ENCODE data around the gene BAAT.

Gene BAAT

GRCh38 chr9:101362450-101362849, 22.4 kb downstream of the BAAT start:
- H3K4me3 ChIP-seq (ENCODE audit: low read depth, low read length) = no peak overlapping the region
- no peak for DNase-seq (ENCODE audit: low read depth)
- TF ChIP-seq MYC (IDR thresholded peaks at IDR 0.05; ENCODE audit: low read depth, low read length) = no peak

DNA sequence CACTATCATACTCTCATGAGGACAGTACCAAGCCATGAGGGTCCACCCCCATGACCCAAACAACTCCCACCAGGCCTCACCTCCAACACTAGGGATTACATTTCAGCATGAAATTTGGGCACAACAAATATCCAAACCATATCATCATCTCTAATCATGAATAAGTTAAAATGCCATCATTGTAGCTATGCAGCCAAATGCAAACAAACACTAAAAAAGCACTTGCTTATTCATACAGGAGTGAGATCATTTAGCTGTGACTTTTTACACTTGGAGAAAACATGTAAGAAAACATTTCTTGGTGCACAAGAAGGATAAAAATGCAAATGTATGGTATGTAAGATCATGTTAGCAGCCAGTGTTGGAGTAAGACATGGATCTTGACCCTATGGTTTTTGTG, 24.2 kb downstream of the BAAT start:
- H3K4me3 ChIP-seq (ENCODE audit: low read depth, low read length) = no peak overlapping the region
- no peak for DNase-seq (ENCODE audit: low read depth)
- TF ChIP-seq, protein P1, sequence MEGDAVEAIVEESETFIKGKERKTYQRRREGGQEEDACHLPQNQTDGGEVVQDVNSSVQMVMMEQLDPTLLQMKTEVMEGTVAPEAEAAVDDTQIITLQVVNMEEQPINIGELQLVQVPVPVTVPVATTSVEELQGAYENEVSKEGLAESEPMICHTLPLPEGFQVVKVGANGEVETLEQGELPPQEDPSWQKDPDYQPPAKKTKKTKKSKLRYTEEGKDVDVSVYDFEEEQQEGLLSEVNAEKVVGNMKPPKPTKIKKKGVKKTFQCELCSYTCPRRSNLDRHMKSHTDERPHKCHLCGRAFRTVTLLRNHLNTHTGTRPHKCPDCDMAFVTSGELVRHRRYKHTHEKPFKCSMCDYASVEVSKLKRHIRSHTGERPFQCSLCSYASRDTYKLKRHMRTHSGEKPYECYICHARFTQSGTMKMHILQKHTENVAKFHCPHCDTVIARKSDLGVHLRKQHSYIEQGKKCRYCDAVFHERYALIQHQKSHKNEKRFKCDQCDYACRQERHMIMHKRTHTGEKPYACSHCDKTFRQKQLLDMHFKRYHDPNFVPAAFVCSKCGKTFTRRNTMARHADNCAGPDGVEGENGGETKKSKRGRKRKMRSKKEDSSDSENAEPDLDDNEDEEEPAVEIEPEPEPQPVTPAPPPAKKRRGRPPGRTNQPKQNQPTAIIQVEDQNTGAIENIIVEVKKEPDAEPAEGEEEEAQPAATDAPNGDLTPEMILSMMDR (IDR thresholded peaks at IDR 0.05; ENCODE audit: low read depth, low read length) = no peak
- TF ChIP-seq MAX (IDR thresholded peaks at IDR 0.05; ENCODE audit: low read depth, low read length) (no peak), POLR2A (IDR thresholded peaks at IDR 0.05; ENCODE audit: extremely low read depth, insufficient read length) (no peak), MYC (IDR thresholded peaks at IDR 0.05; ENCODE audit: low read depth, low read length) (no peak)

DNA sequence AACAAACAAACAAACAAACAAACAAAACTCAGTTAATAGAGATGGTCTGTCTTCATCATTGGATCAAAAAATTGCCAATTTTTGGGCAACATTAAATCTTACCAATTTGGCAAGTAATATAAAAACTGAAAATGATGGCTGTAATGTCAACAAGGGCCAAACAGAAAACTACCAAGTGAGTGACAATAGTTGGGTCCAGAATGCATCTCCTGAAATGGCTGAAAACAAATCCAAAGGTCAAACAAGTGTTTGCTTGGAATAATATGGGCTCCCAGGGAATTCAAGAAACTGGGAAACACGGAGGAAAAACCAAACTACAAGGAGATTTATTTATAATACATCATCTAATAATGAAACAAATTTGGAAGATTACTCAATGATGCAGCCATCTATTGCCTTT, 25.1 kb downstream of the BAAT start:
- no peak for DNase-seq (ENCODE audit: low read depth)
- TF ChIP-seq, protein P1 (IDR thresholded peaks at IDR 0.05; ENCODE audit: low read depth, low read length) = no peak
- no peak for TF ChIP-seq POLR2A (IDR thresholded peaks at IDR 0.05; ENCODE audit: extremely low read depth, insufficient read length)
- no peak for TF ChIP-seq MYC (IDR thresholded peaks at IDR 0.05; ENCODE audit: low read depth, low read length)
- no peak for TF ChIP-seq MAX (IDR thresholded peaks at IDR 0.05; ENCODE audit: low read depth, low read length)
- H3K4me3 ChIP-seq (ENCODE audit: low read depth, low read length) = no peak overlapping the region

DNA sequence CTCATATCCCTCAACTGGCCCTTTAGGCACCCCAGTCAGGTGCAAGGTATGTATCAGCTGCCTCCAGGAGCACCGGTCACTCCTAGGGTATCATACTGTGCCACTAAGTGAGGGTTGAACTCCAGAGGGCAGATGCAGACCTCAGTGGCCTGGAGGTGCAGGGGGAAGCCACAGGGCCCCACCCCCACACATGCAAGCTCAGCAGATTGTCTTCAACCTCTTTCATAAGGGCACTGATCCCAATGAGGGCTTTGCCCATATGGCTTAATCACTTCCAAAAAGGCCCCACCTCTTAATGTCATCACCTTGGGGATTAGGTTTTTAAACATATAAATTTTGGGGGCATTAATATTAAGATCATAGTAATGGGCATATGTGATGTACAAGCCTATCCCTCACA, 28.2 kb downstream of the BAAT start:
- TF ChIP-seq POLR2A (IDR thresholded peaks at IDR 0.05; ENCODE audit: extremely low read depth, insufficient read length) (no peak), MYC (IDR thresholded peaks at IDR 0.05; ENCODE audit: low read depth, low read length) (no peak), MAX (IDR thresholded peaks at IDR 0.05; ENCODE audit: low read depth, low read length) (no peak)
- TF ChIP-seq, protein P1 (IDR thresholded peaks at IDR 0.05; ENCODE audit: low read depth, low read length) = no peak
- H3K4me3 ChIP-seq (ENCODE audit: low read depth, low read length) = no peak overlapping the region

DNA sequence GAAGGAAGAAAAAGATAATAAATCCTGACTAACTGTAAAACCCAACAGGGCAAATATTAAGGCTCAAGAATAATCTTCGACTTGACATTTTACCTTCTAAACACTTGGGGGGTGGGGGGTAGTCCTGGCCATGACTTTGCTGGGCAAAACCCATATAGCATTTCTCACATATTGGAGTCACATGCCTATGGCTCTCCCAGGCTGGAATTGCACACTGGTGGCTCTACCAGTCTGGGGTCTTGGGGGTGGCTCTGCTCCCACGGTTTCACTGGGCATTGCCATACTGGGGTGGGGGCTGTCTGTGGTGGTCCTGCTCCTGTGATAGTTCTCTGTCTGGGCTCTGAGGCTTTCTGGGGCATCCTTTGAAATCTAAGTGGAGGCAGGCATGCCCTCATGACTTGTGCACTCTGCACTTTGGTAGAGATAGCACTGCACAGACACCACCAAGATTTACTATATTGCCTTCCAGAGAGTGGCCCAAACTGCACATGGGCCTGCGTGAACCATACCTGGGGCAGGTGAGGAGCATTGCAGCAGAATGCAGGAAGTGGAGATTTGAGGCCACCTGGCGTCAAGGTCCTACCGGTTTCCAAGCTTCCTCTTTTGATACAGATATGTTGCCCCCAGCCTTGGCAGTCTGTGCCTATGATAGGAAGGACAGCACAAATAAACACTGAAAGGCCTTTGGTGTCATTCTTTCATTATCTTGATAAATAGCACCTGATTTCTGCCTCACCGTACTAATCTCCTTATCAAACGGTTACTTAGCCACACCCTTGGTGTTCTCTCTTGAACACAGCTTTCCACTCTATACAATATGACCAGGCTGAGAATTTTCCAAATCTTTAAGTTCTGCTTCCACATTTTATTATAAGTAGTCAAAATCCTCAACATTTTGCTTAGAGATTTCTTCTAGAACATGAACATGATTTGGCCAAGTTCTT, 29.8 kb downstream of the BAAT start:
- H3K4me3 ChIP-seq (ENCODE audit: low read depth, low read length) = no peak overlapping the region
- DNase-seq (ENCODE audit: low read depth) = no peak
- TF ChIP-seq POLR2A (IDR thresholded peaks at IDR 0.05; ENCODE audit: extremely low read depth, insufficient read length) (no peak), MAX (IDR thresholded peaks at IDR 0.05; ENCODE audit: low read depth, low read length) (no peak)

More for the DNA sequence above, 28.2 kb downstream of the BAAT start:
- no peak for DNase-seq (ENCODE audit: low read depth)

- no peak overlapping the region for H3K4me3 ChIP-seq (ENCODE audit: low read depth, low read length)
- no peak for TF ChIP-seq POLR2A (IDR thresholded peaks at IDR 0.05; ENCODE audit: extremely low read depth, insufficient read length)
- no peak for DNase-seq (ENCODE audit: low read depth)
Observed at GRCh38 chr9:101354143-101354764, 30.6 kb downstream of the BAAT start.

GRCh38 chr9:101353683-101354082, 31.1 kb downstream of the BAAT start:
- TF ChIP-seq MAX (IDR thresholded peaks at IDR 0.05; ENCODE audit: low read depth, low read length) (no peak), MYC (IDR thresholded peaks at IDR 0.05; ENCODE audit: low read depth, low read length) (no peak), POLR2A (IDR thresholded peaks at IDR 0.05; ENCODE audit: extremely low read depth, insufficient read length) (no peak)
- TF ChIP-seq, protein P1 (IDR thresholded peaks at IDR 0.05; ENCODE audit: low read depth, low read length) = no peak

More at GRCh38 chr9:101353683-101354082, 31.1 kb downstream of the BAAT start:
- H3K4me3 ChIP-seq (ENCODE audit: low read depth, low read length) = no peak overlapping the region
- no peak for DNase-seq (ENCODE audit: low read depth)

Measured in NB4 (cell line).